HG02588 (cell line): ENCODE measurements around the gene CCDC191.

Experiments
- ATAC-seq: cut with Tn5 transposase; IDR thresholded peaks from one replicate; pipeline ENCODE4 v1.9.1; 2021; ENCODE audit warnings: mild to moderate bottlenecking, moderate library complexity; ENCODE audit not compliant: unreplicated experiment

The CCDC191 gene

DNA sequence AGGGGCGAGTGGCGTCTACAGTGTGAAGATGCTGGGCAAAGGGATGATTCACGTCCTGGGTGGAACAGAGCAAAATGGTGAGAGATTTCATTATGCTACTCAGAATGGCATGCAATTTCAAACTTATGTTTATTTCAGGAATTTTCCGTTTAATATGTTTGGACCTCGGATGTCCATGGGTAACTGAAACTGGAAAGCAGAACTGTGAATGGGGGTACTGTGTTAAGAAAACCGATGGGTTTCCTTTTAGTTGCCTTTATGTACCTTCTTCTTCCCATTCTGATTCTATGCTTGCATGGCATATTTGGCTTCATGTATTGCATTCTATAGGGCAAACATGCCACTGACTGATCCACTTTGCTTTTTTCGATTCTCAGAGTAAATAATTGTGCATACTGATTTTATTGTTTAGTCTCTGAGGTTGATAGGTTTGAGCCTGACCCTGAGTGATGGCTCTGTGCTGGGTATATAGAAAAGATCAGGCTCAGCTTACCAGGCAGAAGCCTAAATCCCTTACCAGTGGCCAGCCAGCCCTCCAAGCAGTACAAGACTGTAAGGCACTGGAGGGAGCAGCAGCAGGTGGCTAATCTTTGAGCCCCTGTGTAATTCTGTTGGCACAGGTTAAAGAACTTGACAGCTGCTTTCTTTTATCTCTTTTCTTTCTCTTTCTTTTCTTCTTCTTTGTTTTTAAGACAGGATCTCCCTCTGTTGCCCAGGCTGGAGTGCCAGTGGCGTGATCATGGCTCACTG lies 4.8 kb upstream of the CCDC191 start:
- ATAC-seq: no peak

GRCh38 chr3:114058646-114059045 lies 2.3 kb upstream of the CCDC191 start:
- no peak for ATAC-seq

DNA sequence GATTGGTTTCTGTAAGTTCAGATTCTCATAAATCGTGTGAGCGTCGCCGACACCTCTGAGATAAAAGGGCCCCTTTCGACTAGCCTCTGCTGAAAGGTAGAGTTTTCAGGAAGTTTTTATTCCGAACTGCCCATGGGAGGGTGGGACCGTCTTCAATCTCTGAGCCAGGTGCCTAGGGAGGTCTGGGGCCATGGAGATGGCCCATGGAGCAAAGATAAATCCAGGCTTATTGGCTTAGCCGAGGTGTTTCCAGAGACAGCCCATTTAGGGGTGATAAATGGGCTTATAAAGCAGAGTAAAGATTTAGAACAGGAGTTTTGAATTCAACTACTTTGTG lies 653 bp upstream of the CCDC191 start:
- peak; percentile 2 for ATAC-seq

- ATAC-seq: no peak
Observed at GRCh38 chr3:114052216-114052615, 4.1 kb downstream of the CCDC191 start.

GRCh38 chr3:114043205-114043604 lies 13.1 kb downstream of the CCDC191 start:
- no peak for ATAC-seq

GRCh38 chr3:114035896-114036295 lies 20.4 kb downstream of the CCDC191 start:
- no peak for ATAC-seq

DNA sequence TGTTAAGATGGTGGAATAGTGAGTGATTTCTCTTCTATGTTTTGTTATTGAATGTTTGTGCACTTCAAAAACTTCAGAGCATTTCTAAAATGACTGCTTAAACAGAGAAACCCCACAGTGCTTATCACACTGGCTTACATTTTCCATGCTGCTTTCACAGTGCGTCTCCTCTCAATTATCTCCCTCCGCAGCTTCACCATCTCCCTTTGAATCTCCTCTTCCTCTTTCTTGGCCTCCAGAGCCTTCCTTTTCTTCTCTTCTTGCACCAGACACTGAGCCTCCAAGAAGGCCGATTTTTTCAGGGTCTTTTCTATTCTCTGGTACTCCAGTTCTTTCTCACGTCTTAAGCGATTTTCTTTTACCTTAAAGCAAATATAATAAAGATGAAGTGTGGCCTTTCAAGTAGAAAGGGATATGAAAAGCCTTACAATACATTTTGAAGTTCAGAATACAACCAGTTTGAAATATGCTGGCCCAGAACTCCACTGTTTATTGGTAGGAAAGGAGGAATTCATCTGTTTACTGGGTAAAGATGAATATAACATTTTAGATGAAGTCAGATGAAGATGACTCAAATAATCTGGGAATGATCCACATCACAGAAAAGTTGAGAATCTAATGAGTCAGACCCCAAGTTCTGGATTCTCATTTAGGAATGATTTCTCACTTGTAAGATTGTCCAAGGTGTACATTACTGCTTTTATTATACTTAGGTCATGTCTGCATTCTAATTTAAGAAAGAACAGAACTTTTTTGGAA lies 21.4 kb downstream of the CCDC191 start:
- ATAC-seq: no peak

- no peak for ATAC-seq
Observed at GRCh38 chr3:114034211-114034610, 22.1 kb downstream of the CCDC191 start.

DNA sequence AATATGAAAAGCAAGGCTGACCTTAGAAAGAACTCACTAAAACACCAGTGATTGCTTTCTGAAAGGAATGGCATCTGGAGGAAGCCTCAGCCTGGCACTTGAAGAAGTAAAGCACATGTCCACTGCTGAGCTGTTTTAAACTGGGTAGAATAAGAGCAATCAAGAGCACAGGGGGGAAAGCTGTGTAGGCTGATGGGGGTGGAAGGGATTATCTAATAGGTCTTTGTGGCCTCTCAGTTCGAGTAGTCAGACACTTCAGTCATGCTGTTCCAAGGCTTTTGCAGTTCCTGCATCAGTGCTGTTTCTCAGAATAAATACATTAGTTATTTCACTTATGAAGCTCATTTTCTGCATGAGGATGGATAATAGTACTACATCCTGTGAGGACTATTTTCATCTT lies 22.6 kb downstream of the CCDC191 start:
- ATAC-seq: no peak

DNA sequence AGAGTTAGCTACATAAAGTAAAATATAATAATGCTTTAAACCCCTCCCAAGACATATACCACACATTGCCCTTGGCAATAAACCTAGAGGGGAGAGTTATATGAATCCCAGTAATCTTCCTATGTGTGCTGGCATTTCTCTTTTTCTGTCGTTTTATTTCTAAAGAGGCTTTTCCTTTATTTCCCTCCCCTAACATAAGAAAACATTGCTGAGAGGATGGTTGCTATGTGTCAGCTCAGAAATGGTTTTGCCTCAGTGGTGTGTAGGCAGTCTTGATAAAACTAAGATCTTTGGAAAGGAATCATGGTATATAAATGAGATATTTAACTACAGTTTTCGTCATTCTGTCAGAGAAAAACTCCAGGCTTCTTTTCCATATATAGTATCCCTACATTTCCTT lies 30.0 kb downstream of the CCDC191 start:
- ATAC-seq: no peak

DNA sequence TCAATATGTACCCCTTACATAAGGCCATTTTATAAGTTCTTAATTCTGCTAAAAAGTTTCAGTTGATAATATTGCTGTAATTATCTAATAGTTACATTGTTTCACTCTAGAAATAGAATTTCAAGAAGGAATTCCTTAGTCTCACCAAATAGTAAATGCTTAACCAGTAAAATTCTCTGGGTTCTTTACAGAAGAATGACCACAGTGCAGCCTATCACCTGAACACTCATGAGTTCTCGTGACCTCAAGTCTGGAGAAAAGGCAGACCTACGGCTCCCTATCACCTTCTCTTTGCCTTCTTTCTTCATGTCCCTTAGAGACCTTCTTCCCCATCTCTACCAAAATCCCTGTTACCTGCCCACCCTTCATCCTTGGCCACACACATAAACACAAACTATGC lies 30.9 kb downstream of the CCDC191 start:
- ATAC-seq: no peak

DNA sequence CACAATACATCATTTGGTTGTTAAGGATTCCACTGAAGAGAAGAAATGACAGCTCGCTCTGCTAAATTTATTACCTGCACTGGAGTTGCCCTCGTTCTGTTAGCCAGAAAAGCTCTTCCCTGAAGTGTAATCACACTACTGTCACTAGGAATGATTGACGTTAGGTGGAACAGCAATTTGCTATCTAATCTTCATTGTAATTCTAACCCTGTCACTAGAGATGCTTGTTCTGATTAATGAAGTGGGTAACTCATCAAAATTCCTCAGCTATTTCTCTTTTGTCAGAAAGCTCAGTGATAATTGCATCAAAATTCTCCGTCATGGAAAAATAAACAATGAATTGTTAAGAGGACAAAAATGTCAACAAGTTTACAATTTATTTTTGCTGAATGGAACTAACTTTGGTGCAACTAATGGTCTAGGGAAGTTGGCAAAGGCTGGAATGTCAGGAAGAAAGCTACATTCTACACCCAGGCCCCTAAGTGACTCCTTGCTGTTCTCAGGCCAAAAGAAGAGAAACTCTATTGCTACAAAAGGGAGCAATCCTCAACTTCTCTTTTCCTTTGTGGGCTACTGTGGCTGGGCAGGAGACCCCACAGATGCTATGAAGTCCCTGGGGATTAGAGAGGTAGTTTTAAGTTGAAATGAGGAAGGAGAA lies 34.1 kb downstream of the CCDC191 start:
- no peak for ATAC-seq

GRCh38 chr3:114020907-114021306 lies 35.4 kb downstream of the CCDC191 start:
- no peak for ATAC-seq

GRCh38 chr3:114019486-114019885 lies 36.8 kb downstream of the CCDC191 start:
- ATAC-seq: no peak

- no peak for ATAC-seq
Observed at GRCh38 chr3:114014211-114014610, 42.1 kb downstream of the CCDC191 start.

- ATAC-seq: peak; percentile 84
Observed at GRCh38 chr3:114011059-114011797, 45.1 kb downstream of the CCDC191 start.

- peak; percentile 99 for ATAC-seq
Observed at GRCh38 chr3:114005481-114005880, 50.8 kb downstream of the CCDC191 start.

- ATAC-seq: peak; percentile 70
Observed at GRCh38 chr3:113985541-113985940, 70.8 kb downstream of the CCDC191 start.

GRCh38 chr3:113983544-113983943 lies 72.8 kb downstream of the CCDC191 start:
- ATAC-seq: no peak

- ATAC-seq: no peak
Observed at GRCh38 chr3:113981803-113982202, 74.5 kb downstream of the CCDC191 start.

DNA sequence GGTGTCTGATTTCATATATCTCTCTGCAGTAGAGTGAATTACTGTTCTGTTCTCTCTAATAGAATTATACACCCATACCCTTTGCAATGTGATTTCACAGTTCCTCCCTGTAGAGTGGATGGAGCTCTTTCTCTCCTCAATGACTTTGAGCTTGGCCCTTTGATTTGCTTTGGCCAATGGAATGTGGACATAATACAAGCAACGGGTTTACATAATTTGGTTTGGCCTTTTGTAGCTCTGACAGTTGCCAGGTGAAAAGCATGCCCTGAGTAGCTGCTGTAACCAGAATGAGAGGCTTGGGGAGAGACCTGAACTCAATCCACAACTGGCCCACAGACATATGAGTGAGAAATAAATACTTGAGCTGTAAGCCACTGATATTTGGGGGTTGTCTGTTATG lies 76.4 kb downstream of the CCDC191 start:
- ATAC-seq: no peak
